HG03135 (cell line): Measurements from ENCODE around the gene PCCB.

Experiments used
- ATAC-seq: cut with Tn5 transposase; IDR thresholded peaks from one replicate; pipeline ENCODE4 v1.9.1; 2021; ENCODE audit warnings: mild to moderate bottlenecking, moderate library complexity; ENCODE audit not compliant: unreplicated experiment

PCCB gene

GRCh38 chr3:136378011-136378410, 127.9 kb downstream of the PCCB start:
- no peak for ATAC-seq
